Measurements from ENCODE around the gene RAP1GDS1.

RAP1GDS1 gene

DNA sequence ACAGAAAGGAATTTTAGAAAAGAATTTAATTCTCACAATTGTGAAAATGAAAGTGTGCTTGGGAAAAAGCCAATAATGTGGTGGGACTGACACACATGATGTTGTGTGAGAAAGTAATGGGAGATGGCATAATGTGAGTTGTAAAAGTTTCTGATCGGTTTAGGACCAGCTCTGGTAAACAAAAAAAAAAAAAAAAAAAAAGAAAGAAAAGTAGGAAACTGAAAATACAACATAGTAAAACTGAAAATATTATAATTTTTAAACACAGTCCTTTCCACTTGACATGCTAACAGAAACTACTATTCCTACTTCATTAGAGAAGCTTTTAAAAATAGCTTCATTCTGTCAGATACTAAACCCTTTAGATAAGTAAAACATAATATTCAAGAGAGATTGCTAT is 28.2 kb downstream of the RAP1GDS1 start:
- TF ChIP-seq ZFX (IDR thresholded peaks at IDR 0.05): no peak
- TF ChIP-seq, protein P1, sequence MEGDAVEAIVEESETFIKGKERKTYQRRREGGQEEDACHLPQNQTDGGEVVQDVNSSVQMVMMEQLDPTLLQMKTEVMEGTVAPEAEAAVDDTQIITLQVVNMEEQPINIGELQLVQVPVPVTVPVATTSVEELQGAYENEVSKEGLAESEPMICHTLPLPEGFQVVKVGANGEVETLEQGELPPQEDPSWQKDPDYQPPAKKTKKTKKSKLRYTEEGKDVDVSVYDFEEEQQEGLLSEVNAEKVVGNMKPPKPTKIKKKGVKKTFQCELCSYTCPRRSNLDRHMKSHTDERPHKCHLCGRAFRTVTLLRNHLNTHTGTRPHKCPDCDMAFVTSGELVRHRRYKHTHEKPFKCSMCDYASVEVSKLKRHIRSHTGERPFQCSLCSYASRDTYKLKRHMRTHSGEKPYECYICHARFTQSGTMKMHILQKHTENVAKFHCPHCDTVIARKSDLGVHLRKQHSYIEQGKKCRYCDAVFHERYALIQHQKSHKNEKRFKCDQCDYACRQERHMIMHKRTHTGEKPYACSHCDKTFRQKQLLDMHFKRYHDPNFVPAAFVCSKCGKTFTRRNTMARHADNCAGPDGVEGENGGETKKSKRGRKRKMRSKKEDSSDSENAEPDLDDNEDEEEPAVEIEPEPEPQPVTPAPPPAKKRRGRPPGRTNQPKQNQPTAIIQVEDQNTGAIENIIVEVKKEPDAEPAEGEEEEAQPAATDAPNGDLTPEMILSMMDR (conservative IDR thresholded peaks at IDR 0.05): no peak
- no peak overlapping the region for H3K27ac ChIP-seq

DNA sequence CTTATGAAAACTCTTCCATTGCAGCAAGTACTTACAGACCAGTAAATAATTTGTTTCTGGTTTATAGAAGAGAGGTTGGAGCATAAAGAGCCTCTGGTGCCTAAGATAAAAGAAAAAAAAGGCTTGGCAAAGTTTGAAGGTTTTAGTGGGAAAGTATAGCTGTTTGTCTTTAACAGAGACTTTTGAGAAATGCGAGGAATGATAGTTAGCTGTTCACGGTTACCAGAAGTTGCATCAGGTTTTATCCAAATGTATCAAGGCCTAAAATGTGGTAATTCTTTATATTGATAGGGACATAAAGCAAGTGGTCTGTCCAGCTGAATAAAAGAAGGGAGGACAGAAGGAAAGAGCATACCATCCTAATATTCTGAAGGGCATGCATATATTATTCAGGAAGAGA is 29.3 kb downstream of the RAP1GDS1 start:
- H3K27ac ChIP-seq: no peak overlapping the region
- TF ChIP-seq, protein P1 (conservative IDR thresholded peaks at IDR 0.05): no peak
- no peak for TF ChIP-seq ZFX (IDR thresholded peaks at IDR 0.05)

DNA sequence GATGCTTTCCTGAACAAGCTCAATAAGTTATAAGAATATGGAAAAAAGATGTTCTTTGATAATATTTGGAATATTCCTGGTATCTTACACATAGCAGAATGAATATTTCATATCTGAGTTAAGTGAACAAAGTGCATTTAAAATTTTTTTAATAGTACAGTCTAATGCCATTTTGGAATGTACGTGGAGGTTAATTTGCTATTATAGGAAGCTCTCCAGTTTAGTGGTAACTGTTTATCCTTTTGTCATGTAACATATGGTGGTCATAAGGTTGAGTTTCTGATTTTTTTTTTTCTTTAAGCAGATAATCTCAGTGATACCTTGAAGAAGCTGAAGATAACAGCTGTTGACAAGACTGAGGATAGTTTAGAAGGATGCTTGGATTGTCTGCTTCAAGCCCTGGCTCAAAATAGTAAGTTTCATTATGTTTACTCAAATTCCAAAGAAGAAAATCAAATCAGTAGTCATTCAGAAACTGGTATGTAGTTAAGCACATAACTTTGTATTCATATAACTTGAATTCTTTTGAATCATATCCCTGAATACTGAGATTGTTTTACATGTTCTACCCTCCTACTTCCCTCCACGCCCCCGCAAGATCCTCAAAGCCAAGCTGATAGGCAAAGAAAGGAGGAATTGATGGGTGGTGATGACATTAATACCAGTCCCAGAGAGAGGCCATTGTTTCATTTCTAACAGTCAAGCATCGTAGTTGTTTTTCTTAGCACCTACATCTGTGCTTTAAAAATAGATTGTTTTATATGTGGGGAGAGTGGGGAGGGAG is 32.1 kb downstream of the RAP1GDS1 start:
- no peak overlapping the region for H3K27ac ChIP-seq
- no peak for TF ChIP-seq ZFX (IDR thresholded peaks at IDR 0.05)
- TF ChIP-seq, protein P1 (conservative IDR thresholded peaks at IDR 0.05): no peak

DNA sequence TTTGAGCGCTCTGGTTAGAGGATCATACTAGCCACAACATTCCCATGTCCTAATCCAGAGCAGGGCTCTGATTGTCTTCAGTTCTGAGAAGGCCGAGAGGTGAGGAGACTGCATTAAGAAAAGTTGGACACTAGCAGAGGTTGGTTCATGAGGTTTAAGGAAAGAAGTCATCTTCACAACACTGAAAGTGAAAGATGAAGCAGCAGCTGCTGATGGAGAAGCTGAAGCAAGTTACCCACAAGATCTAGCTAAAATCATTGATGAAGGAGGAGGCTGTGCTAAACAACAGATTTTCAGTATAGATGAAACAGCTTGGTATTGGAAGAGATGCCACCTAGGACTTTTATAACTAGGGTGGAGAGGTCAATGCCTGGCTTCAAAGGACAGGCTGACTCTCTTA is 36.8 kb downstream of the RAP1GDS1 start:
- no peak overlapping the region for H3K27ac ChIP-seq
- TF ChIP-seq, protein P1 (conservative IDR thresholded peaks at IDR 0.05): no peak
- TF ChIP-seq ZFX (IDR thresholded peaks at IDR 0.05): no peak

DNA sequence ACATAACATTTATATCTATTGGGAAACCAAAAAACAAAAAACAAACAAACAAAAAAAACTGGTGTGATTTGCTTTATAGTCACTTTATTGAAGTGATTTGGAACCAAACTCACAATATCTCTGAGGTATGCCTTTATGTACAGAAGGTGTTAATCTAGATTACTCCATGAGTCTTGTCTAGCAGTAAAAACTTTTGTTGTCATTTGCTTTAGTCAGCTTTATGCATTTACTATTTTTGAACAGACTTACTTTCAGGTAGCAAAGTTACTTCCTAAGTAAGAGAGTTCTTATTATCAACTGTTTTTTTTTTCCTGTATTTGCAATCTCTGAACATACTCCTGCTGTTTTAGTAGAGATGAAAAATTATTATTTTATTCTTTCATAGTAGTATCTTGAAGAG is 39.5 kb downstream of the RAP1GDS1 start:
- TF ChIP-seq, protein P1 (conservative IDR thresholded peaks at IDR 0.05): no peak
- TF ChIP-seq ZFX (IDR thresholded peaks at IDR 0.05): no peak
- no peak overlapping the region for H3K27ac ChIP-seq

DNA sequence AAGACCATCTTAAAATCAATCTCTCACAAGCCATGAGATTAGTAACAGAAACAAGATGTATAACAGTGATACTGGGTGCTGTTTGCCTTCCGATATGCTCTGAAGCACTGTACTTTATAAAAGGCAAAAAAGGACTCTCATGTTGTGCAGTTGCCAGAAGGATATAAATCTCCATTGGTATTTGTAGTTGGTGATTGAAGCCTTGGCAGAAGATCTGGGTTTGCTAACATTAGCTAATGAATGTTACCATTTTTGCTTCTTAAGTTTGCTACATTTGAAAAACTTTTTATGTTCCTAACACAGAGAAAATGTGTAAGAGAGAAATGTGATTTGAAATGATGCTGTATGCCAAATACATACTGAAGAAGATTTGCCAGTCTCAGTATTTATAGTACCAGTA is 44.4 kb downstream of the RAP1GDS1 start:
- TF ChIP-seq, protein P1 (conservative IDR thresholded peaks at IDR 0.05): no peak
- TF ChIP-seq ZFX (IDR thresholded peaks at IDR 0.05): no peak
- H3K27ac ChIP-seq: no peak overlapping the region

DNA sequence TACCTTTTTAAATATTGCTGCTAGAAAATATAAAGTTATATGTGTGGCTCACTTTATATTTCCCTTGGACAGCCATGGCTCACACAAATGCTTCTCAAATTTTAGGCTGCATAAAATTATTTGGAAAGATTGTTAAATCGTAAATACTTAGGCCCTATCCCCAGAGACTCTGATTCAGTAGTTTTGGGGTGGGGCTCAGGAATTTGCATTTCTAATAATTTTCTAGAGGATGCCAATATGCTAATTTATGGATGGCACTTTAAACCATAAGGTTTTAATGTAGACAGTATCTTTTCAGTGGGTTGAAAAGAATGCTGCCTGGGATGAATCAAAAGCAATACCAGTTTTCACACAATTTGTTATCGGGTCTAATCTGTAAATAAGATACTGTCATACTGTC is 49.7 kb downstream of the RAP1GDS1 start:
- H3K27ac ChIP-seq: no peak overlapping the region
- no peak for TF ChIP-seq ZFX (IDR thresholded peaks at IDR 0.05)
- TF ChIP-seq, protein P1 (conservative IDR thresholded peaks at IDR 0.05): no peak
